Lung (tissue), 13 donors: ENCODE results near the gene EIF4A2. TPM values are rescaled to one million over a fixed set of nuclear protein-coding genes. Genes with fewer than 3 reads are reported as not detected.

Source experiments
- ATAC-seq: fragments of 200-7000 bp; cut with Tn5 transposase; one replicate; pipeline ENCODE4 v1.9.1; 2020; ENCODE audit warnings: moderate number of reproducible peaks; ENCODE audit not compliant: insufficient read depth, low FRiP score
- DNase-seq, 3 donors: peaks; one replicate each; pipeline ENCODE4 v3.0.0-alpha.2; 2013 to 2017
- H3K27ac ChIP-seq, 2 donors: one replicate each; pipeline ENCODE4 v1.5.1; 2013; ENCODE audit warnings: mild to moderate bottlenecking in 2 of 2, moderate library complexity in 2 of 2, control low read depth in 1 of 2, inconsistent platforms in 1 of 2, low read depth in 1 of 2, low read length in 1 of 2
- H3K27me3 ChIP-seq, 3 donors: one replicate each; pipeline ENCODE4 v1.5.1; 2013; ENCODE audit warnings: low read length in 2 of 3; ENCODE audit not compliant: control insufficient read depth in 3 of 3, insufficient read depth in 3 of 3
- H3K36me3 ChIP-seq, 4 donors: one replicate each; pipeline ENCODE4 v1.5.1; 2013; ENCODE audit warnings: low read length in 4 of 4, mild to moderate bottlenecking in 1 of 4, moderate library complexity in 1 of 4; ENCODE audit not compliant: control insufficient read depth in 4 of 4, insufficient read depth in 4 of 4
- H3K4me1 ChIP-seq, 5 donors: one replicate each; pipeline ENCODE4 v1.5.1; 2013; ENCODE audit warnings: low read length in 5 of 5, mild to moderate bottlenecking in 2 of 5, moderate library complexity in 1 of 5; ENCODE audit not compliant: control insufficient read depth in 5 of 5, insufficient read depth in 5 of 5
- H3K4me3 ChIP-seq: one replicate; pipeline ENCODE4 v1.5.1; 2013; ENCODE audit warnings: mild to moderate bottlenecking, control low read depth, moderate library complexity
- H3K9ac ChIP-seq, 2 donors: one replicate each; pipeline ENCODE4 v1.5.1; 2013; ENCODE audit warnings: low read length in 2 of 2, control low read depth in 1 of 2; ENCODE audit not compliant: insufficient read depth in 1 of 2
- H3K9me3 ChIP-seq, 4 donors: one replicate each; pipeline ENCODE4 v1.5.1; 2013; ENCODE audit warnings: low read length in 3 of 4, mild to moderate bottlenecking in 1 of 4, moderate library complexity in 1 of 4; ENCODE audit not compliant: control insufficient read depth in 4 of 4, insufficient read depth in 3 of 4
- WGBS, 2 donors: extraction: QIAGEN DNeasy Blood & Tissue Kit; methylation state at CpG; one replicate each; pipeline ENCODE4 v1.1.7; 2013; 5-methylcytosine and 5-hydroxymethylcytosine counted together
- polyA plus RNA-seq, 2 donors: library from polyadenylated mRNA; stranded (reverse); fragments of 200-250 nt; gene quantifications; one replicate each; pipeline ENCODE4 v1.2.1, GENCODE V29; 2013
- small RNA-seq: library from RNA; depleted of rRNA; stranded (forward); fragments of <200 nt; gene quantifications from one replicate; pipeline ENCODE3, GENCODE V24; 2014; ENCODE audit warnings: low replicate concordance
- total RNA-seq, 2 donors: library from RNA; depleted of rRNA in 1 of 2; stranded (reverse); fragments of >200 nt in 1 of 2; gene quantifications; one replicate each; pipeline ENCODE4 v1.2.1, GENCODE V29; 2014 to 2021
- TF ChIP-seq, protein P1 (sequence below): IDR thresholded peaks from 2 replicates; pipeline ENCODE4 v1.5.1; 2012; ENCODE audit warnings: mild to moderate bottlenecking; ENCODE audit errors: control extremely low read depth, extremely low read depth
- donor health status: control.
- donor health status: control.
- donor health status: Bipolar disorder and iron deficiency.
- donor health status: healthy.
- donor health status: DM: yes; HTN: yes; CAD: no.

EIF4A2 gene
- total and polyA plus RNA-seq, 4 donors: 235 to 683 (median 312) TPM

DNA sequence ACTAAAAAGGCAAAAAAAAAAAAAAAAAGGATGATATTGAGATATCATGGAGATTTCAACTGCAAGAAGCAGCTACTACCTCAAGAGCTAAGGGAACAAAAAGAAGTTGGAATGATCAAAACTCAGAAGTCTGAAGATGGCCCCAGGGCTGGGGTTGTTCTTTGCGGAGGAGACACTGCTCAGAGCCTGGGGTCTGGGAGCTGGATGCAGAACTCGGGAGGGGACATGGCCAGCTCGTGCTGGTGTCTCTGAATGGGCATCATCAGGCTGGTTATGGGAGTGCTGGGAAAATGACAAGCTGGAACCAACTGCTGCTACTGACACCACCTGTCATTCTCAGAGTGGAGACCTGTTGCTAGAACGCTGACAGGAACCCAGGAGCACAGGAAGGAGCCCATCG is 45.0 kb downstream of the EIF4A2 start:
- Histone ChIP-seq H3K9ac (no peak overlapping the region), H3K36me3 (no peaks in the 10 kb centered on the region), H3K27me3 (peaks cover 0 to 90% (median 69%) of the 10 kb centered on the region in 3 donors), H3K9me3 (peaks cover 0 to 5% (median 0%) of the 10 kb centered on the region in 4 donors), H3K27ac (no peak overlapping the region), H3K4me3 (no peak overlapping the region), H3K4me1 (peaks cover 0 to 8% (median 0%) of the 10 kb centered on the region in 5 donors)
- 21 to 27% methylated on average over 5 of the region's 5 CpGs for WGBS, 2 donors
- DNase-seq: no peak
- TF ChIP-seq, protein P1, sequence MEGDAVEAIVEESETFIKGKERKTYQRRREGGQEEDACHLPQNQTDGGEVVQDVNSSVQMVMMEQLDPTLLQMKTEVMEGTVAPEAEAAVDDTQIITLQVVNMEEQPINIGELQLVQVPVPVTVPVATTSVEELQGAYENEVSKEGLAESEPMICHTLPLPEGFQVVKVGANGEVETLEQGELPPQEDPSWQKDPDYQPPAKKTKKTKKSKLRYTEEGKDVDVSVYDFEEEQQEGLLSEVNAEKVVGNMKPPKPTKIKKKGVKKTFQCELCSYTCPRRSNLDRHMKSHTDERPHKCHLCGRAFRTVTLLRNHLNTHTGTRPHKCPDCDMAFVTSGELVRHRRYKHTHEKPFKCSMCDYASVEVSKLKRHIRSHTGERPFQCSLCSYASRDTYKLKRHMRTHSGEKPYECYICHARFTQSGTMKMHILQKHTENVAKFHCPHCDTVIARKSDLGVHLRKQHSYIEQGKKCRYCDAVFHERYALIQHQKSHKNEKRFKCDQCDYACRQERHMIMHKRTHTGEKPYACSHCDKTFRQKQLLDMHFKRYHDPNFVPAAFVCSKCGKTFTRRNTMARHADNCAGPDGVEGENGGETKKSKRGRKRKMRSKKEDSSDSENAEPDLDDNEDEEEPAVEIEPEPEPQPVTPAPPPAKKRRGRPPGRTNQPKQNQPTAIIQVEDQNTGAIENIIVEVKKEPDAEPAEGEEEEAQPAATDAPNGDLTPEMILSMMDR: no peak
- no peak for ATAC-seq

DNA sequence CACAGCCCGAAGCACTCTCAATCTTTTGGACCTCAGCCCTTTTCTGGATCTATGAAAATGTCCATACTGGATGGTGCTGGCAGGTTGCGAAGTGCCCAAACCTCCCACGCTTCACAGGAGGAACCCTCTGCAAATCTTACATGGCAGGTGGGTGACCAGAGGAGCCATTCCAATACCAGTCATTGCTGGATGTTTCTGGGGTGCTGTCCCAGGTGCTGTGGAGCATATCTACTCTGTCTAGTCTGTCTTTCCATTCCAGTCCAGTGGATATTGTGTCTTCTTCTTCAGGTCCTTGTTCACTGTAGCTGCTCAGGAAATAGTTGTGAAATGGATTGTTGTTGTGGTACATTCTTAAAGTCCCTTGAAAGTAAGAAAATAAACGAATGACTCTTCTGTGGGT is 48.4 kb downstream of the EIF4A2 start:
- Histone ChIP-seq H3K4me3 (no peak overlapping the region), H3K27ac (no peak overlapping the region), H3K9me3 (peaks cover 0 to 3% (median 0%) of the 10 kb centered on the region in 4 donors), H3K9ac (no peak overlapping the region), H3K36me3 (no peaks in the 10 kb centered on the region), H3K27me3 (peaks cover 0 to 59% (median 46%) of the 10 kb centered on the region in 3 donors), H3K4me1 (peaks cover 0 to 5% (median 0%) of the 10 kb centered on the region in 5 donors)
- ATAC-seq (no peak), DNase-seq (no peak)
- TF ChIP-seq, protein P1: no peak
- 60 to 65% methylated on average over 4 of the region's 4 CpGs for WGBS, 2 donors

DNA sequence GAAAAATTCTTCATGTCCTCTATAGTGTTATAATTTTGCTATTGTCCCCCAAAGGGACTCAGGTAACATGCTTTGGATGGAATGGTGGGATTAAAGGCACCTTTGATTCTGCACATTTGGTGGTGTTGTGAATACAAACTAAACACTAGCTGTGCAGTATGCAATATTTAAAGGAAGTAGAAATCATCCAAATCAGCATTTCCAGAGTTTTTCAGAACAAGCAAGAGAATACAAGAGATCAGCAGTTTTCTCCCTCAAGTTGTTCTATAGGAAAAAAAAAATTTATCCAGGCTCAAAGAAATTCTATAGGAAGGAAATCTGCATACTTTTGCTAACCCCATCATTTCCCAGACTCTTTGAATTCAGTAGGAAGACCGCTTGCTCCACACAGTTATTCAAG is 48.9 kb downstream of the EIF4A2 start:
- Histone ChIP-seq H3K27ac (no peak overlapping the region), H3K4me3 (no peak overlapping the region), H3K9me3 (peaks cover 0 to 3% (median 0%) of the 10 kb centered on the region in 4 donors), H3K27me3 (peaks cover 0 to 57% (median 46%) of the 10 kb centered on the region in 3 donors), H3K4me1 (peaks cover 0 to 2% (median 0%) of the 10 kb centered on the region in 5 donors), H3K9ac (no peak overlapping the region), H3K36me3 (no peaks in the 10 kb centered on the region)
- DNase-seq (no peak), ATAC-seq (no peak)
- TF ChIP-seq, protein P1: no peak
- WGBS, 2 donors: 94% methylated on average over 1 of the region's 1 CpG

Small RNAs within 50 kb of the gene (small RNA-seq; reads per million reads assigned to genes)
- gene RF00092 (not detected), gene RNU6-1105P (not detected), gene SNORA4 (not detected), gene SNORA63 (not detected), gene SNORA81 (not detected), gene SNORD2 (not detected)

Other genes starting within 250 kb of the EIF4A2 start
- gene CRYGS, start 239.2 kb upstream of the EIF4A2 start, total RNA-seq: 1 to 10 TPM; 2.5 to 3.2 TPM
- gene CRYGS, start 239.2 kb upstream of the EIF4A2 start, polyA plus RNA-seq: 1 to 10 TPM; 1.2 to 5.8 TPM
- 10 to 100 TPM in 1 of 2 donors, 1 to 10 TPM in 1; 9.4 to 17.3 TPM for gene TBCCD1, start 216.2 kb upstream of the EIF4A2 start, total RNA-seq
- 1 to 10 TPM; 3.2 to 5.5 TPM for gene TBCCD1, start 216.2 kb upstream of the EIF4A2 start, polyA plus RNA-seq
- 10 to 100 TPM; 46.1 to 57.6 TPM for gene DNAJB11, start 212.9 kb upstream of the EIF4A2 start, total RNA-seq
- 100 to 1,000 TPM in 1 of 2 donors, 10 to 100 TPM in 1; 48.3 to 109 TPM for gene DNAJB11, start 212.9 kb upstream of the EIF4A2 start, polyA plus RNA-seq
- gene AHSG, start 170.5 kb upstream of the EIF4A2 start, total RNA-seq: under 1 TPM; 0.20 to 0.92 TPM
- gene AHSG, start 170.5 kb upstream of the EIF4A2 start, polyA plus RNA-seq: under 1 TPM in 1 of 2 donors, not detected in 1; 0.03 TPM
- not detected for gene FETUB, start 143.2 kb upstream of the EIF4A2 start, total RNA-seq
- not detected for gene FETUB, start 143.2 kb upstream of the EIF4A2 start, polyA plus RNA-seq
- gene HRG, start 117.6 kb upstream of the EIF4A2 start, total RNA-seq: under 1 TPM in 1 of 2 donors, not detected in 1; 0.15 TPM
- gene HRG, start 117.6 kb upstream of the EIF4A2 start, polyA plus RNA-seq: not detected
- gene KNG1, start 66.2 kb upstream of the EIF4A2 start, total RNA-seq: under 1 TPM; 0.15 to 0.23 TPM
- under 1 TPM; 0.07 to 0.10 TPM for gene KNG1, start 66.2 kb upstream of the EIF4A2 start, polyA plus RNA-seq
- gene RFC4, start 22.9 kb downstream of the EIF4A2 start, total RNA-seq: 10 to 100 TPM; 12.2 to 16.9 TPM
- gene RFC4, start 22.9 kb downstream of the EIF4A2 start, polyA plus RNA-seq: 10 to 100 TPM; 12.9 to 13.7 TPM
- gene ADIPOQ, start 59.1 kb downstream of the EIF4A2 start, total RNA-seq: under 1 TPM in 1 of 2 donors, not detected in 1; 0.09 TPM
- gene ADIPOQ, start 59.1 kb downstream of the EIF4A2 start, polyA plus RNA-seq: under 1 TPM in 1 of 2 donors, not detected in 1; 0.01 TPM
- 100 to 1,000 TPM in 1 of 2 donors, 10 to 100 TPM in 1; 89.5 to 113 TPM for gene ST6GAL1, start 146.9 kb downstream of the EIF4A2 start, total RNA-seq
- 10 to 100 TPM; 15.1 to 31.4 TPM for gene ST6GAL1, start 146.9 kb downstream of the EIF4A2 start, polyA plus RNA-seq